ENCODE measurements around the gene AAGAB.

- TF ChIP-seq EP300 (IDR thresholded peaks at IDR 0.05) (no peak), CTCF (IDR thresholded peaks at IDR 0.05) (no peak), POLR2AphosphoS5 (IDR thresholded peaks at IDR 0.05) (no peak)
These were observed 79.4 kb downstream of the AAGAB start for GRCh38 chr15:67174864-67175573.
